Ectodermal cell (in vitro differentiated cells): ENCODE measurements around the gene GNAZ.

Experiments used
- H3K27ac ChIP-seq: 2 replicates; pipeline ENCODE4 v1.7.0; 2013; ENCODE audit warnings: mild to moderate bottlenecking, low read depth, low read length; ENCODE audit not compliant: insufficient read depth, poor library complexity, severe bottlenecking
- H3K27me3 ChIP-seq: 2 replicates; pipeline ENCODE4 v1.7.0; 2013; ENCODE audit warnings: mild to moderate bottlenecking, low read length; ENCODE audit not compliant: insufficient read depth, control insufficient read depth, poor library complexity, severe bottlenecking
- H3K36me3 ChIP-seq: one replicate; pipeline ENCODE4 v1.7.0; 2013; ENCODE audit warnings: low read length; ENCODE audit not compliant: control insufficient read depth, insufficient read depth
- H3K4me1 ChIP-seq: one replicate; pipeline ENCODE4 v1.7.0; 2013; ENCODE audit warnings: low read length; ENCODE audit not compliant: control insufficient read depth, insufficient read depth
- H3K4me3 ChIP-seq: 2 replicates; pipeline ENCODE4 v1.7.0; 2013; ENCODE audit warnings: low read depth, low read length, control low read depth; ENCODE audit not compliant: insufficient read depth
- H3K9me3 ChIP-seq: 2 replicates; pipeline ENCODE4 v1.7.0; 2013; ENCODE audit warnings: mild to moderate bottlenecking, low read length, moderate library complexity; ENCODE audit not compliant: control insufficient read depth
- WGBS, 2 experiments: methylation state at CpG; one replicate each; pipeline ENCODE4 v1.1.7; 2013; ENCODE audit warnings: missing lambda C conversion rate in 2 of 2; 5-methylcytosine and 5-hydroxymethylcytosine counted together

The GNAZ gene

DNA sequence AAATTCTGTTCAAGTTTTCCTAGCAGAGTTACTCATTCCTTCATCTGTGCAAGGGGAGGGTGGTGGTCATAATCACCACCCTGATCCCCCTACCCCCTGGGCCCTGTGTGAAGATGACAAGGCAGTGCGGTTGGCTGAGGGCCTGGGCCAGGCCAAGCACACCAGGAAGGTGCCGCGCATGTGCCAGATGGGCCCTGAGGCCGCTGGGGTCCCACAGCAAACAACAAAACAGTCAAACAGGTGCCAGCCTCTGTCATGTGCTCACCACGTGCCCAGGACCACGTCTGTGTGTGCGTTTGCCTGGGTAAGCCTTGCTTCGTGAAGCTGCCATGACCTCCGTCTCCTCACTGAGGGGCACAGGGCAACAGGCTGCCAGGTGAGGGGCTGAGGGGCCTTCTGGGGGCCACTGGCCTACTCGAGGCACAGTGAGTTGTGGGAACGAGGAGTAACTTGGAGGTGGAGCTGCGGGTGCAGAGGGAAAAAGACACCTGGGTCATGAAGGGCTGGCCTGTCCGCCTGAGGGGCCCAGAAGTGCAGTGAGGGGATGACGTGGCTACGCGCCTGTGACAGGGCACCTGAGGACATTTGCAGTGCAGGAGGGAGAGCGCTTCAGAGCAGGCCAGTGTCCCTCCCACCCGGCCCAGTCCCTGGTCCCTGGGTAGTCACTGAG is 45.6 kb downstream of the GNAZ start:
- Histone ChIP-seq H3K9me3 (no peaks in the 10 kb centered on the region), H3K27ac (no peak overlapping the region), H3K27me3 (no peaks in the 10 kb centered on the region), H3K4me1 (no peaks in the 10 kb centered on the region), H3K4me3 (no peak overlapping the region), H3K36me3 (no peaks in the 10 kb centered on the region)
- WGBS, 2 experiments, result 93 to 94% methylated on average over 18 of the region's 18 CpGs

DNA sequence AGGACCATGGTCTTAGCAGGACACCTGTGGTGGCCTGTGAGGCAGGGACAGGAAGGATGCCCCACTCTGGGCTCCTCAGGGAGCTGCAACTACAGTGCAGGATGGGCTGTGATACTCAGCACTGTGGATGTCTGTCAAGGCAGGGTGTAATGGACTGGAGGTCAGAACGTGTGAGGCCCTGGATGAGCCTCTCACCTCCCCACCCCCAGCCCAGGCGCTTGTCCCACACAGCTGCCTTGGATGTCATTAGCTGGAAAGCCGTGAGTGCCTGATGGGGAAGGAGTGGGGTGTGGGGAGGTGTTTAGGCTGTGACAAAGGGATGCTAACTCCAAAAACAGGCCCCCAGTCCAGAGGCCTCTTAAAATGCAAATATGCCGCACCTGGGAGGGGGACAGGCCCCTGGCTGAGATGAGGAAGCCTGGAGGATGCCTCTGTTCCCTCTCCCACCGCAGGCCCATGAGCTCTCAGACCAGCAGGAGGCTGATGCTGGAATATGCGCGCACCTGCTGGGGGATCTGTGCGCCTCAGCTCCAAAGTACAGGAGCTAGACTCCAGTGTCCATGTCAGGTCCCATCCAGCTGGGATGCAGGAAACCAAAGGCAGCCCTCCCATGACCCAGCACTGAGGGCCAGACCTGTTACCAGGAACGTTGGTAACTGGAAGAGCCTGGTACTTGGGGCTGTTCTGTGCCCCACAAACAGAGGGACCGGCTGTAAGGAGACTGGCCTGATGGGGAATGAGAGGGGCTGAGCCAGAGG is 46.4 kb downstream of the GNAZ start:
- H3K9me3 ChIP-seq, result no peaks in the 10 kb centered on the region
- H3K4me3 ChIP-seq, result no peak overlapping the region
- no peaks in the 10 kb centered on the region for H3K36me3 ChIP-seq
- H3K27me3 ChIP-seq, result no peaks in the 10 kb centered on the region
- no peaks in the 10 kb centered on the region for H3K4me1 ChIP-seq
- H3K27ac ChIP-seq, result no peak overlapping the region
- WGBS, 2 experiments, result 76 to 79% methylated on average over 10 of the region's 10 CpGs

DNA sequence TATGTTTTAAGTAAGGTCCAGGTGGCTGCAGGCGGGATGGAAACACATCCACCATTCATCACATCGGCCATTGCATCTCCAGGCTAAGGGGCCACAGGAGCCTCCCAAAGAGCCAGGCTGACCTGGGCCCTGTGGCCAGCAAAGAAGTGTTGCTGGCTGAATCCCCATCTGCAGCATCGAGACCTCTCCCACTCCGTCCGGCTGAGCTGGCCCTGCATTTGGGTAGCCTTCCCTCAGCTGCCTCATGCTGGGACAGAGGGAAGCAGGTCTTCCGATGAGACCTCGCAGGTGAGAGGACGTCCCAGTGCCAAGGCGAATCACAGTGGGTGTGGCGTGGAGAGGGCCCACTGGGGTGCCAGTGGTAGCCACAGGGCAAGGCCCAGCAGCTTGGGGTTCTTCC is 47.0 kb downstream of the GNAZ start:
- Histone ChIP-seq H3K27ac (no peak overlapping the region), H3K4me3 (no peak overlapping the region), H3K27me3 (no peaks in the 10 kb centered on the region), H3K36me3 (no peaks in the 10 kb centered on the region), H3K4me1 (no peaks in the 10 kb centered on the region), H3K9me3 (no peaks in the 10 kb centered on the region)
- 94 to 96% methylated on average over 10 of the region's 10 CpGs for WGBS, 2 experiments

DNA sequence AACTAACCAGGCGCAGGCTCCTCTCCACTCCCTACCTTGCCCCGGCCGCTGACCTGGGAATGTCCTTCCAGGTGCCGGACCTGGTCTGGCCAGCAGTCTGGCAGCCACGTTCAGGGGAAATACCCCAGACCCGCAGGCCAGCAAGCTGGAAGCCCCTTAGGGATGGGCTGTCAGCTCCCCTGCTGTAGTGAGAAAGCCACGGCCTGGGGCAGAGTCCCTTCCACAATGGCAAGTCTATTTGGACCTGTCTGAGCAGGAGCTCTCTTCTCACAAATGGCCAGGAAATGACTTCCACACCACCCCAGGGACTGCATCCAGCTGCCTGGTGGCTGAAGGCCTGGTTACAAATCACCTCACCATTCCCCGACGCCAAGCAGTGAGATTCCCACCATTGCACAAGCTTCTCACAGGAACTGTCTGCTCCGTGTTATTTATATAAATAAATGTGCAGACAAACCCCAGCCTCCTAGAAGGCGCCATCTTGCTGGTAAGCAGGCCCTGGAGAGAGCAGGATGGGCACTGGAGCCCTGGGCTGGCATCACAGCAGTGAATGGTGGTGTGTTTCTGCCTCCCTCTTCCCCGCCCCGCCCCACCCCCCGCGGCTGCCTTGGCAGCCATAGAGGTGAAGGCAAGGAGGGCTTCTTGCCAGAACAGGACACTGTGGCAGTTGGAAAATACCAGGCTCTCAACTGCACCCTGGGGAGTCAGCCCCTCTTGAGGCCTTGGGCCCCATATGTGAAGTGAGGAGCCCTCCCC is 47.8 kb downstream of the GNAZ start:
- WGBS, 2 experiments, result 91 to 95% methylated on average over 15 of the region's 15 CpGs
- H3K27ac ChIP-seq, result no peak overlapping the region

GRCh38 chr22:23118647-23119493 is 48.6 kb downstream of the GNAZ start:
- H3K36me3 ChIP-seq, result no peaks in the 10 kb centered on the region
- no peaks in the 10 kb centered on the region for H3K4me1 ChIP-seq
- no peak overlapping the region for H3K27ac ChIP-seq
- no peaks in the 10 kb centered on the region for H3K9me3 ChIP-seq
- 92 to 96% methylated on average over 7 of the region's 7 CpGs for WGBS, 2 experiments
- no peaks in the 10 kb centered on the region for H3K27me3 ChIP-seq
- H3K4me3 ChIP-seq, result no peak overlapping the region

More for the DNA sequence above, 47.8 kb downstream of the GNAZ start:
- Histone ChIP-seq H3K9me3 (no peaks in the 10 kb centered on the region), H3K27me3 (no peaks in the 10 kb centered on the region), H3K4me1 (no peaks in the 10 kb centered on the region), H3K36me3 (no peaks in the 10 kb centered on the region), H3K4me3 (no peak overlapping the region)

DNA sequence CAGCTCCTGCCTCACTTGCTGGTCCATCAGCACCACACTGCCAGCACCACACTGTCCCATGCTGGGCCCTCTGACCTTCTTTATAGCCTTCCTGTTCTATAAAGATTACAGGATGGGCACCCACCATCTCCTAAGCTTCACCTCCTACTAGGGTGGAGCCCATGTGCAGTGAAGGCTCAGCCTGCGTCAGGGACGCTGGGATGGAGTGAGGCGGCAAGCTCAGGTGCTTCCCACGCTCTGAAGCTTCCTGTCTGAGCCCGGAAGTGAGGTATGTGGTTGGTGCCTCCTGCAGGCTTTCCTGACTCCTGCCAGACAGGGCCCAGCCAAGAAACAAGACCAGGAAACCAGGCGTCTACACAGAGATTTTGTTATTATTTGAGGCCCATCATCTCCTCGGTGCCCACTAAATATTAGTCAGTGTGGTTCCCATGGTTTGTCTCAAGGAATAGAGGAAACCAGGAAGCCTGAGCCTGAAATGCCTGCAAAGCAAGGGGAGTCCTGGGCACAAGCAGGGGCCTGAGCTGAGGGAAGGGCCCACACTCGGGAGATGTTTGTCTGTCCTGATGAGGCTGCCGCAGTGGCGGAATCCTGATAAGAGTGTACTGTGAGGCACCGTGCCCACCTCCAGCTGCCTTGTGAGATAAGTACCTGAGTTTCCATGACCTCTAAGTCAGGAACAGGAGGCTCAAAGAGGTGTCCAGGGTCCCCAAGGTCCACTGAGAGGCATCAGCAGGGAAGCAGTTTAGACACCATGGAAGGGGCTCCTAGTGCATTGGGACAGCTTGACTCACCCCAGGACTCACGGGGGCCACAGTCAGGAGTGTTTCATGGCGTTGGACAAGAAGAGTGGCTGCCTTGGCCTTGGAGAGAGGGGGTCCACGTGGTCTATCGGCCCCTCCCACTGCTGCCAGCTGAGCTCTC is 49.4 kb downstream of the GNAZ start:
- Histone ChIP-seq H3K4me3 (no peak overlapping the region), H3K27ac (no peak overlapping the region), H3K9me3 (no peaks in the 10 kb centered on the region), H3K36me3 (no peaks in the 10 kb centered on the region), H3K27me3 (no peaks in the 10 kb centered on the region), H3K4me1 (no peaks in the 10 kb centered on the region)
- WGBS, 2 experiments, result 90 to 91% methylated on average over 15 of the region's 15 CpGs

- H3K4me3 ChIP-seq, result no peak overlapping the region
- 96 to 97% methylated on average over 7 of the region's 7 CpGs for WGBS, 2 experiments
- H3K36me3 ChIP-seq, result no peaks in the 10 kb centered on the region
- H3K9me3 ChIP-seq, result no peaks in the 10 kb centered on the region
- H3K27ac ChIP-seq, result no peak overlapping the region
- no peaks in the 10 kb centered on the region for H3K4me1 ChIP-seq
- H3K27me3 ChIP-seq, result no peaks in the 10 kb centered on the region
Measured at GRCh38 chr22:23120415-23120899, 50.1 kb downstream of the GNAZ start.

- H3K27me3 ChIP-seq, result no peaks in the 10 kb centered on the region
- no peaks in the 10 kb centered on the region for H3K36me3 ChIP-seq
- no peak overlapping the region for H3K4me3 ChIP-seq
- no peaks in the 10 kb centered on the region for H3K4me1 ChIP-seq
- no peak overlapping the region for H3K27ac ChIP-seq
- H3K9me3 ChIP-seq, result no peaks in the 10 kb centered on the region
- 93 to 94% methylated on average over 4 of the region's 4 CpGs for WGBS, 2 experiments
Measured at GRCh38 chr22:23121000-23121421, 50.7 kb downstream of the GNAZ start.

DNA sequence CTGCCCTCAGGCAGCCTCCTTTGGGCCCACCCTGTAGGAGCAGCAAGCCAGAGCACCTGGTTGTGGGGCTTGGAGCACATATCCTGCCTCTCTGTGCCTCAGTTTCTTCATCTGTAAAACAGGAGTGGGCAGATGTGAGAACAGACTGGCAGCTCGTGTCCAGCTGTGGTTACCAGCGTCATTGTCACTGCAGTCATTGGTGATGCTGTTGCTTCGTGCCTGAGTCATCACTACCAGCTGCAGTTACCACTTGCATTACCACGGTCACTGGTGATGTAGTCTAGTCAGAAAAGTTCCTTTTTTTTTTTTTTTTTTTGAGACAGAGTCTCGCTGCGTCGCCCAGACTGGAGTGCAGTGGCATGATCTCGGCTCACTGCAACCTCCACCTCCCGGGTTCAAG is 51.1 kb downstream of the GNAZ start:
- no peaks in the 10 kb centered on the region for H3K36me3 ChIP-seq
- no peak overlapping the region for H3K4me3 ChIP-seq
- 94 to 96% methylated on average over 9 of the region's 9 CpGs for WGBS, 2 experiments
- no peaks in the 10 kb centered on the region for H3K4me1 ChIP-seq
- no peaks in the 10 kb centered on the region for H3K27me3 ChIP-seq
- no peak overlapping the region for H3K27ac ChIP-seq
- no peaks in the 10 kb centered on the region for H3K9me3 ChIP-seq
